Renal cortical epithelial cell (primary cell): ENCODE data around the gene ANGPTL5. TPM values are rescaled to one million over a fixed set of nuclear protein-coding genes. Genes with fewer than 3 reads are reported as not detected.
"Not testable (repeated sequence)": the region's sequence is repeated elsewhere in the genome, so short reads cannot be mapped to it uniquely, and the experiment has no call there.

ENCODE experiments used
- DNase-seq: peaks from one replicate; pipeline ENCODE4 v3.0.0-alpha.2; 2011; ENCODE audit warnings: low read depth
- total RNA-seq: library from RNA; depleted of rRNA; stranded (reverse); fragments of >200 nt; gene quantifications from 2 replicates; pipeline ENCODE4 v1.2.3, GENCODE V29; 2014

ANGPTL5 gene
- total RNA-seq, result not detected in 2 replicates

GRCh38 chr11:101916422-101916821 lies at the start of gene ANGPTL5:
ANGPTL5 (minus strand) TSS chr11:101916522; CDS start chr11:101907909, 8,613 bp downstream.
- DNase-seq, result no peak

DNA sequence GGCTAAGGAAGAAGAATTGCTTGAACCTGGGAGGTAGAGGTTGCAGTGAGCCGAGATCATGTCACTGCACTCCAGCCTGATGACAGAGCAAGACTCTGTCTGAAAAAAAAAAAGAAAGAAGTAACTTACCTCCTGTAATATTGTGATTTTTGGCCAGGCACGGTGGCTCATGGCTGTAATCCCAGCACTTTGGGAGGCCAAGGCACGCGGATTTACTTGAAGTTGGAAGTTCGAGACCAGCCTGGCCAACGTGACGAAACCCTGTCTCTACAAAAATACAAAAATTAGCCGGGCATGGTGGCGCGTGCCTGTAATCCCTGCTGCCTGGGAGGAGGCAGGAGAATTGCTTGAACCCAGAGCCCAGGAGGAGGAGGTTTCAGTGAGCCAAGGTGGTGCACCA lies 47.9 kb upstream of the ANGPTL5 start:
- DNase-seq, result not testable (repeated sequence)

DNA sequence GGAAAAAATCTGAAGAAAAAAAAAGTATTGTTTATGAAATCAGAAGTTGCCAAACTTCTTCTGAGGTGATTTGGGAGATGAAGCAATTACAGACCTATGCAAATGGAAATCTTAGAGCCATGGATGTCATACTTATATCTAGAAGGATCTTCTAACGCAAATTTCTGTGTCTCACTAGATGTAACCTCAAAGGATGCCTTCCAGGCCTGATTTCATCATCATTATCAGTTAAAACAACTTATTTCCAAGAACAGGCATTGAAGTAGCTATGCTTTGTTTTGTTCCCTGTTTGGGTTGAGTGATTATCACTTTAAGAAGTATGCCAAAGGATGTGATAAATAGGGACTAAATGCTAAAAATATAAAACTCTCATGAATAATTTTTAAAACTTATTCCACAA lies 43.9 kb upstream of the ANGPTL5 start:
- DNase-seq, result no peak

DNA sequence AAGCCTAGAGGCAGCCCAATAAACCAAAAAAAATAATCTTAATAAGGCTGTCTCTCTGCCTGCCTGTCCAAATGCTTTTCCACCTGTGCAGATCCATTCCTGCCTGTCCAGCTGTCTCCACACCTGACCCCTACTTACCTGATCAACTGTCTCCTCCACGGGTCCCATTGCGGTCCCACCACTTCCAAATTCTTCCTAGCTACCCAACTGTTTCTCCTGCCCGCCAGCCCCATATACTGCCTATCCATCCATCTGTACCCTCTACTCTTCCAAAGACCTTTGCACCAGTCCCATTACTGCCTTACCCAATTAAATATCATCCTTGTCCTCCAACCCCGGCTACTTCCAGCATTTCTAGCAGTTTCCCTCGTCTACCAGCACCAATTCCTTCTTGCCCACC lies 39.4 kb upstream of the ANGPTL5 start:
- DNase-seq, result no peak

- no peak for DNase-seq
Measured at GRCh38 chr11:101955278-101955677, 39.0 kb upstream of the ANGPTL5 start.

GRCh38 chr11:101949680-101950220 lies 33.4 kb upstream of the ANGPTL5 start:
- DNase-seq, result no peak

DNA sequence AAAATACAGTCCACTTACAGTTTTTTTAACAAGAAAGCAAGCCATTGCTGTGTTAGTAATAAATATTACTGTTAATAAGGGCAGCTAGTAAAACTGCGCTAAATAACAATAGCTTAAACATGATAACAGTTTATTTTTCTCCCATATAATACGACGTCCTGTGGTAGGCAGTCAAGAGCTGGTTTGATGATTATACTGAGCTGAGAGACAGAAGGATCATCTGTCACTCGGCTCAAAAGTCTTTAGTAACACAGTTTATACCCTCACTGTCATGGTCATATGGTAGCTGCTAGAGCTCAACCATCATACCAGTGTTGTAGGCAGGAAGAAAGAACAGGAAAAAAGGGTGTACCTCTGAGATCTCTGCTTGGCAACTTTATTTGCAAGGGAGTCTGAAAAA lies 29.1 kb upstream of the ANGPTL5 start:
- no peak for DNase-seq

DNA sequence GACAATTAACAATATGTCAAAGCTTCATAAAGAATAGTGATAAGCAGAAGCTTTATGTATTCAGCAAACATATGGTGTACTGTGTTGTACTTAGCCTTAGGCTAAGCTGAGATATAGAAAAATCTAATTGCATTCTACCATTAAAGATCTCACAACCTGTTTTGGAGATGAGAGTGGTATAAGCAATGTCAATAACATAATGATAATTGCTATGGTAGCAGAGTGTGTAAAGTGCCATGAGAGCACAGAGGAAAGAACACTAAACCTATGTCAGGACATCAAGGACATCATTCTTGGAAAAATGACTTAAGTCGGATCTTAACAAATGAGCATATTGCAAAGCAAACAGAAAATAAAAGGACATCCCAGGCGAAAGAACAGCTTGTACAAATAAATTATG lies 28.6 kb upstream of the ANGPTL5 start:
- no peak for DNase-seq

DNA sequence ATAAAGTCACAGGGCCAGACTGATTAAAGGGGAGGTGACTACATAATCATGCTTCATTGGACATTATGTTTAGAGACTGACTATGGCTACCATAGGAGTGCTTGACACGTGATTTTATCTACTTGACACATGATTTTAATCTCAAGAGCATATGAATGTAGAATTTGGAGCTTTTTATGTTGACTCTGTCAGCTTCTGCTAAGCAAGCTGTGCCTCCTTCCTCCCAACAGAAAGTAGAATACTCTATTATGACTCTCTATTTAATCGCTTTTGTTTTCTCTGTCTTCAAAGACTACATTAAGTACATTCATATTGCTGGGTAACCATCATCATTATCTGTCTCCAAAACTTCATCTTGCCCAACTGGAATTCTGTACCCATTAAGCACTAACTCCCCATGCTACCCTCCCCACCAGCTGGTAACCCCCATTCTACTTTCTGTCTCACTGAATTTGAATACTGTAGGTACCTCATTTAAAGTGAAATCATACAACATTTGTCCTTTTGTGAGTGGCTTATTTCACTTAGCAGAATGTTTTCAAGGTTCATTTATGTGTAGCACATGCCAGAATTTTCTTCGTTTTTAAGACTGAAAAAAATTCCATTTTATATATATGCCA lies 24.7 kb upstream of the ANGPTL5 start:
- no peak for DNase-seq

GRCh38 chr11:101931692-101932091 lies 15.4 kb upstream of the ANGPTL5 start:
- no peak for DNase-seq

DNA sequence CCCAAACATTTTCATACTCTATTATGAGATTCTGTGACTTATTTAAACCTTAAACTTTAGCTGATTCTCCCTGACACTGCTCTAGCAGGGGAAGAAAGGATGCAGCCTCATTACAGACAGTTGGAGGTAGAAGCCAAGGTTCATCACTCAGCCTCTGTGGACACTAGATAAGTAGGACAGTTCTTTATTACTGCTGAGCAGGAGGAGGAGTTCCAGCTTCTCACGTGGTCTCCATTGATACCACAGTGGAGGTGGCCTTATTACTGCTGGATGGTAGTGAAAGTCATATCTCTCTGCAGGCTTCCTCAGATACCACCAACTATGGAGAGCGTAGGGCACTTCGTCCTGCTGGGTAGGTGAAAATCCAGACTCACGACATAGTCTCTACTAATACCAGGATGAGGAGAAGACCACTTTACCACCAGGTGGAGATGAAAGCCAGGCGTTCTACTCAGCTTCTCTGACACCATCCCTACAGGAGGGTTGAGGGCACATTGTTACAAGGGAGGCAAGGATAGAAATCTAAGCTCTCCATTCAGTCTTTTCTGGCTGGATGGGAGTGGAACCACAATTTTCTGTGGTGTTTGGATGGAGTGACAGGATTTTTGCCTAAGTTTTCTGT lies 13.1 kb upstream of the ANGPTL5 start:
- DNase-seq, result no peak

DNA sequence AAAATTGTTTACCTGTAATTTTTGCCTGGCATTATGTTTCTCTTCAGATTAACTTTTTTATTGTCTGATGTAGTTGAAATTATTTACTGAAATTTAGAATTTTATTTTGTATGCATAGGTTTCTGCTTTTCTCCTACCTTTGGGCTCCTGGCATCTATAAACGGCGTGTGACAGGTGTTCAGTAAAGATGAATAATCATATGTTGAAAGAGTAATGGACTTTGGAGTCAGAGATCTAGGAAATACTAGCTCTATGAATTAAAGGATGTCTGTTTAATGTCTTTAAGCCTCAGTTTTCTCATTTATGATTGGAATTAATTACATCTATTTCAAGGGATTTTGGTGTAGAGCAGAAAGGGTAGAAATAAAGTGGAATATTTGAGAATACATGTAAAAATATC lies 7.2 kb upstream of the ANGPTL5 start:
- DNase-seq, result no peak

GRCh38 chr11:101920992-101921391 lies 4.7 kb upstream of the ANGPTL5 start:
- DNase-seq, result no peak

DNA sequence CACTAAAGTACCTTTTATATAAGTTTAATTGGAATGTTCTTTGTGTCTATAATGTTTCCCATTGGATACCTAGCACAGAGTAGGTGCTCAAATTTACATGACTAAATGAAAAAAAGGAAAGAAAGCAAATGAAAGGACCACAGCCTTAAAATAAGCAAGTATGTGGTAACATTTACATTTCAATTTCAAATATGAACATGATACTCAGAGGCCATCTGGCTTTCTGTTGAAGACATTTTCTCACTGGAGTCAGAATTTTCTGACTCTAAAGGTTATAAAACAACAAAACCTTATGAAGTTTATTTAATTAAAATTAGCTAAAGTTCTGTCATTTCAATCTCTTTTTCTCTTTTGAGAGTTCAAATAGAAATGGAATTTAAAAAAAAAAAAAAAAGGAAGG lies 904 bp upstream of the ANGPTL5 start:
- no peak for DNase-seq

GRCh38 chr11:101915791-101916291 lies 481 bp downstream of the ANGPTL5 start:
- peak; percentile 49 for DNase-seq

DNA sequence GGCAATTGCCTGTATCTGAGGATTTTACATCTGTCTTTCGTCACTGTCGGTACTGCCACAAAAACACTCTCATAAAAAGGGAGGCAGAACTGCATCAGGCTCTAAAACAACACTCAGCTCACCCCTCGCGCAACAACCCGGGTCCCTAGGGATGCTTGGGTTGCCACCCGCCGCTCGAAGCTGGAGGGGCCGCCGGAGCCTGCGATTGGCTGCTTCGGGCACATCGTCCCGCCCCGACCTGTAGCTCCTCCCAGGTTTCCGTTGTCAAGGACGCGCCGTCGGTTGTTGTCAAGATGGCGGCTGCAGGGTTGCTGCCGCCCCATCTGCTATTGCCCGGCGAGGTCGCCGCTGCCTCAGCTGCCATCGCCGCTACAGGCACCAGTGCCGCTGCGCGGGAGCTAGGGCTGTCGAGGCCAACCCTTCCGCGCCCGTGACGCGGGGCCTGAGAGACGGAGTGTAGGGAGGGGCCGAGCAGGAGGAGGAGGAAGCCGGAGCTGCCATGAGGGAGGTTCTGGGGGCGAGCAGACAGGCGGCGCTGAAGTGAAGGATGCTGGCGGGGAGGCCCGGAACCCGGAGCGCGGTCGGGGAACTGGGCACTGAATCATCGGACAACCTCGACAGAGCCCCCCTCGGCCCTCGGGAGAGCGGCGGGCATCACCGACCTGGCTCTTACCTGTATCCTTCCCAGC lies 1.4 kb downstream of the ANGPTL5 start, which contains the start of gene CEP126:
Gene CEP126 (plus strand): TSS at position 273 of the 689 bp plus-strand sequence. CDS start 275 bp downstream, at position 548.
- DNase-seq, result peak; percentile 80

DNA sequence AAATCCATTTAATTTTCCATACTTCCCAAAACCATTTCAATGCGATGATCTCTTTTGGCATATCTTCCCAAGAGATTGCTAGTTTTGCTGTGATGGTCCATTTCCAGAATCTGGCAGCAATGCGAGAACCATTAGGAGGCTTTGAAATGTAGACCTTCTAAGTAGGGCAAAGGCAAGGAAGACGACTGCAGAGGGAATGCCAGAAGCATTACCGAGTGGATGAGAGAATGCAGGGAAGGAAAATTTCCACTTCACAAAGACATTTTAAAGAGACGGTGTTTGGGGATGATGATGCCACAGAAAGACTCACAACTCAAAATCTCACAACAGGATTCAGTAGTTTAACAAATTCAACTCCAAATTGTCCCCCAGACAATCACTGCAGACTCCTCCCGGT lies 2.0 kb downstream of the ANGPTL5 start:
- DNase-seq, result peak; percentile 11

GRCh38 chr11:101913656-101914055 lies 2.7 kb downstream of the ANGPTL5 start:
- DNase-seq, result no peak

DNA sequence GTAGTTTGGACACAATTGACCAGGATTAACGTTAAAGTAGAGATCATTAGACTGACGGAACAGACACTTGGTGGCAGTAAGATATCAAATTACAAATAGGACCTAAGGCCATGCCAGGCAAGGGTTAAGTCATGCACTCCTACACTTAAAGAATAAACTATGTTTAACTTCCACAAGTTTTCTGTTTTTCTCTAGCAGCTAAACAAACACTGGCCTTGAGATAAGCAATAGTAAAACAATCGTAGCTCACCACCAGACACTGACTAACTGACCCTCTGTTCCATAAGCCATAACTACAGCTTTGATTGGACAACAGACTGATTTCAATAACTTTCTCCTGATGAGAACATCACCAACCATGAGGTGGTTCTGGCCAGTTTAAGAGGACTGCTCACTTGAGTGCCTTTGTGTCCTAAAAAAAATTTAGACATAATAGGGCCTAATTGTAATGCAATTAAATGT lies 3.5 kb downstream of the ANGPTL5 start:
- DNase-seq, result peak; percentile 21

DNA sequence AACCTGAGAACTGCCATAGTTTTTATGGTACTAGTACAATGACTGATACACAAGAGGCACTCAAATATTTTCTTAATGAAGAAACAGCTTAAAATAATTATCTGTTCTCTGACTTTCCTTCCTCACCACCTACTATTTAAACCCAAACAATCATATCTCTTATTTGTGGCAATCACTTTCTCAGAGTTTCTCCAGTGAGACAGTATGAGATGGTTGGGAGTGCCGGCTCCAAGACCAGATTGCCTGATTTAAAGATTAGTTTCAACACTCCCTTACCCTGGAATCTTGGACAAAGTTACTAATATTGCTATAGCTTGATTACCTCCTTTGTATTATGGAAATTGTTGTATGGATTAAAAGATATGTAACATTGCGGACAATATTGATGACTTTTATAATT lies 7.2 kb downstream of the ANGPTL5 start:
- DNase-seq, result no peak

DNA sequence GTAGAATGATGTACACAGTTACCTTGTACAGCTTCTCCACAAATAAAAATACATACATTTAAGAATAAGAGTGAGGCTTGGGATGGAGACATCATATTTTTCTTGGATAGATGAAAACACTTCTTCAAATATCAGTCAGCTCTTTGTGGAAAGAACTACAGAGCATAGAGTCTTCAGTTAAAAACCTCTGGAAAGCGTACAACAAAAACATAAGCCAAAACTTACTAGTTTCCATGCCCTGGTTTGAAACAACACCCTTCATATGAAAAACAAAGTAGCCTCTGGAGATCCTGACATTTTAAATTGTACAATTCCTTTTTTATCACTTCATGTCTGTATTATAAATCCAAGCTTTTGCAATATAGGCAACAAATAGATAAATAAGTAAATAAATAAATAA lies 8.5 kb downstream of the ANGPTL5 start:
- no peak for DNase-seq

GRCh38 chr11:101894505-101894904 lies 21.8 kb downstream of the ANGPTL5 start:
- DNase-seq, result no peak

DNA sequence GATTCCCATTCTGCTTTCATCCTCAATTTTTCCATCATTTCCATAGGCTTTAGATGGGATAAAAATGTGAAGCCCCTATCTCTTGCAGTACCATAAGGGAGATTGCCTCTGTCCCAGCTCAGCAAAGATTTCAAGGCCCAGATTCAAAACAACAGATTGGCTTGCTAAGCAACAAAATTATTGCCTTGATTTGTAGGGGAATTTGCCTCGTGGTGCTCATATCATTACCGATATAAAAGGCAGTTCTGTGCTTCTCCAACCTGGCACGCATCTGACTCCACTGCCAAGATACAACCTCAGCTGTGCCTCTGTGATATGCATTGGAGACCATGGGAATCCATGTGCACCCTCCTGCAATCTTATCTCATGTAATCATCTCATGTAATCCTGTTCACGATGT lies 26.6 kb downstream of the ANGPTL5 start:
- DNase-seq, result no peak
